ENCODE results near the gene STARD13.

The STARD13 gene

GRCh38 chr13:33316890-33317289 lies 31.3 kb upstream of the STARD13 start:
- H3K4me3 Mint-ChIP-seq = no peak overlapping the region

GRCh38 chr13:33313504-33313903 lies 27.9 kb upstream of the STARD13 start:
- Mint-ChIP-seq H3K4me3 (no peak overlapping the region), H3K36me3 (ENCODE audit: low read depth) (no peaks in the 10 kb centered on the region), H3K9me3 (no peaks in the 10 kb centered on the region), H3K27me3 (ENCODE audit: low read depth) (peaks cover 3% of the 10 kb centered on the region), H3K27ac (no peak overlapping the region), H3K4me1 (ENCODE audit: low read depth) (no peaks in the 10 kb centered on the region)

More at GRCh38 chr13:33316890-33317289, 31.3 kb upstream of the STARD13 start:
- Mint-ChIP-seq H3K27ac (no peak overlapping the region), H3K36me3 (ENCODE audit: low read depth) (no peaks in the 10 kb centered on the region), H3K4me1 (ENCODE audit: low read depth) (no peaks in the 10 kb centered on the region), H3K27me3 (ENCODE audit: low read depth) (peaks cover 3% of the 10 kb centered on the region), H3K9me3 (no peaks in the 10 kb centered on the region)

- H3K9me3 Mint-ChIP-seq = peaks cover 3% of the 10 kb centered on the region
- no peaks in the 10 kb centered on the region for H3K27me3 Mint-ChIP-seq (ENCODE audit: low read depth)
- no peak overlapping the region for H3K27ac Mint-ChIP-seq
- H3K4me3 Mint-ChIP-seq = no peak overlapping the region
- no peaks in the 10 kb centered on the region for H3K4me1 Mint-ChIP-seq (ENCODE audit: low read depth)
- H3K36me3 Mint-ChIP-seq (ENCODE audit: low read depth) = no peaks in the 10 kb centered on the region
These were observed 27.3 kb upstream of the STARD13 start for GRCh38 chr13:33312861-33313212.

- Mint-ChIP-seq H3K9me3 (peaks cover 3% of the 10 kb centered on the region), H3K27ac (no peak overlapping the region), H3K4me3 (no peak overlapping the region), H3K36me3 (ENCODE audit: low read depth) (no peaks in the 10 kb centered on the region), H3K27me3 (ENCODE audit: low read depth) (no peaks in the 10 kb centered on the region), H3K4me1 (ENCODE audit: low read depth) (no peaks in the 10 kb centered on the region)
These were observed 26.8 kb upstream of the STARD13 start for GRCh38 chr13:33312150-33312860.

- no peaks in the 10 kb centered on the region for H3K27me3 Mint-ChIP-seq (ENCODE audit: low read depth)
- H3K9me3 Mint-ChIP-seq = peaks cover 3% of the 10 kb centered on the region
- H3K4me3 Mint-ChIP-seq = no peak overlapping the region
- no peak overlapping the region for H3K27ac Mint-ChIP-seq
- H3K36me3 Mint-ChIP-seq (ENCODE audit: low read depth) = no peaks in the 10 kb centered on the region
- no peaks in the 10 kb centered on the region for H3K4me1 Mint-ChIP-seq (ENCODE audit: low read depth)
These were observed 25.5 kb upstream of the STARD13 start for GRCh38 chr13:33311040-33311439.

GRCh38 chr13:33310245-33311038 lies 24.9 kb upstream of the STARD13 start:
- H3K4me1 Mint-ChIP-seq (ENCODE audit: low read depth) = no peaks in the 10 kb centered on the region
- H3K36me3 Mint-ChIP-seq (ENCODE audit: low read depth) = no peaks in the 10 kb centered on the region
- peaks cover 3% of the 10 kb centered on the region for H3K9me3 Mint-ChIP-seq
- H3K27ac Mint-ChIP-seq = no peak overlapping the region
- no peak overlapping the region for H3K4me3 Mint-ChIP-seq
- no peaks in the 10 kb centered on the region for H3K27me3 Mint-ChIP-seq (ENCODE audit: low read depth)

- H3K27me3 Mint-ChIP-seq (ENCODE audit: low read depth) = no peaks in the 10 kb centered on the region
- no peaks in the 10 kb centered on the region for H3K36me3 Mint-ChIP-seq (ENCODE audit: low read depth)
These were observed 23.3 kb upstream of the STARD13 start for GRCh38 chr13:33308863-33309262.

GRCh38 chr13:33307843-33308242 lies 22.3 kb upstream of the STARD13 start:
- Mint-ChIP-seq H3K4me1 (ENCODE audit: low read depth) (no peaks in the 10 kb centered on the region), H3K36me3 (ENCODE audit: low read depth) (no peaks in the 10 kb centered on the region), H3K9me3 (peaks cover 3% of the 10 kb centered on the region), H3K4me3 (no peak overlapping the region), H3K27ac (no peak overlapping the region), H3K27me3 (ENCODE audit: low read depth) (no peaks in the 10 kb centered on the region)

More at GRCh38 chr13:33308863-33309262, 23.3 kb upstream of the STARD13 start:
- H3K4me3 Mint-ChIP-seq = no peak overlapping the region
- peaks cover 3% of the 10 kb centered on the region for H3K9me3 Mint-ChIP-seq
- no peak overlapping the region for H3K27ac Mint-ChIP-seq
- no peaks in the 10 kb centered on the region for H3K4me1 Mint-ChIP-seq (ENCODE audit: low read depth)

- no peak overlapping the region for H3K4me3 Mint-ChIP-seq
- peaks cover 3% of the 10 kb centered on the region for H3K9me3 Mint-ChIP-seq
- peaks cover 3% of the 10 kb centered on the region for H3K27me3 Mint-ChIP-seq (ENCODE audit: low read depth)
- no peaks in the 10 kb centered on the region for H3K36me3 Mint-ChIP-seq (ENCODE audit: low read depth)
- no peaks in the 10 kb centered on the region for H3K4me1 Mint-ChIP-seq (ENCODE audit: low read depth)
- H3K27ac Mint-ChIP-seq = no peak overlapping the region
These were observed 18.5 kb upstream of the STARD13 start for GRCh38 chr13:33303855-33304597.

GRCh38 chr13:33299626-33300025 lies 14.1 kb upstream of the STARD13 start:
- H3K4me1 Mint-ChIP-seq (ENCODE audit: low read depth) = no peaks in the 10 kb centered on the region

GRCh38 chr13:33296793-33297425 lies 11.4 kb upstream of the STARD13 start:
- H3K27ac Mint-ChIP-seq = no peak overlapping the region
- peaks cover 4% of the 10 kb centered on the region for H3K4me1 Mint-ChIP-seq (ENCODE audit: low read depth)
- H3K4me3 Mint-ChIP-seq = no peak overlapping the region
- no peaks in the 10 kb centered on the region for H3K9me3 Mint-ChIP-seq
- peaks cover 3% of the 10 kb centered on the region for H3K27me3 Mint-ChIP-seq (ENCODE audit: low read depth)
- no peaks in the 10 kb centered on the region for H3K36me3 Mint-ChIP-seq (ENCODE audit: low read depth)

More at GRCh38 chr13:33299626-33300025, 14.1 kb upstream of the STARD13 start:
- Mint-ChIP-seq H3K4me3 (no peak overlapping the region), H3K36me3 (ENCODE audit: low read depth) (no peaks in the 10 kb centered on the region), H3K27me3 (ENCODE audit: low read depth) (peaks cover 3% of the 10 kb centered on the region), H3K9me3 (no peaks in the 10 kb centered on the region), H3K27ac (no peak overlapping the region)

GRCh38 chr13:33292712-33293111 lies 7.2 kb upstream of the STARD13 start:
- H3K4me1 Mint-ChIP-seq (ENCODE audit: low read depth) = peaks cover 4% of the 10 kb centered on the region
- no peaks in the 10 kb centered on the region for H3K9me3 Mint-ChIP-seq
- H3K4me3 Mint-ChIP-seq = no peak overlapping the region
- no peak overlapping the region for H3K27ac Mint-ChIP-seq
- no peaks in the 10 kb centered on the region for H3K36me3 Mint-ChIP-seq (ENCODE audit: low read depth)
- peaks cover 7% of the 10 kb centered on the region for H3K27me3 Mint-ChIP-seq (ENCODE audit: low read depth)

GRCh38 chr13:33290421-33290965 lies 4.9 kb upstream of the STARD13 start:
- H3K27ac Mint-ChIP-seq = no peak overlapping the region
- no peak overlapping the region for H3K4me3 Mint-ChIP-seq
- peaks cover 13% of the 10 kb centered on the region for H3K4me1 Mint-ChIP-seq (ENCODE audit: low read depth)
- H3K36me3 Mint-ChIP-seq (ENCODE audit: low read depth) = no peaks in the 10 kb centered on the region
- H3K9me3 Mint-ChIP-seq = no peaks in the 10 kb centered on the region
- H3K27me3 Mint-ChIP-seq (ENCODE audit: low read depth) = peaks cover 25% of the 10 kb centered on the region

GRCh38 chr13:33289966-33290365 lies 4.4 kb upstream of the STARD13 start:
- H3K9me3 Mint-ChIP-seq = no peaks in the 10 kb centered on the region
- peaks cover 18% of the 10 kb centered on the region for H3K4me1 Mint-ChIP-seq (ENCODE audit: low read depth)
- H3K27me3 Mint-ChIP-seq (ENCODE audit: low read depth) = peaks cover 30% of the 10 kb centered on the region
- H3K4me3 Mint-ChIP-seq = no peak overlapping the region
- H3K36me3 Mint-ChIP-seq (ENCODE audit: low read depth) = no peaks in the 10 kb centered on the region
- H3K27ac Mint-ChIP-seq = no peak overlapping the region

Measured in T-helper 1 cell treated with Interleukin-12 subunit alpha and Interleukin-12 subunit beta and Interleukin-4 antibody, amounts not matched to agents 30 μg/mL and 1 μg/mL, for 36 hours (primary cell).